Stimulated activated memory B cell treated with anti-CD40 and anti-IgM and Interleukin-4, amounts not matched to agents 10 μg/mL and 1 μg/mL and 100 μg/mL, for 72 hours (primary cell): ENCODE results near the gene CDCP1.
A peak's percentile ranks its signal among the peaks of the same experiment; 100 is the strongest.

Source experiments
- ATAC-seq: fragments of 150-1000 bp; cut with Tn5 transposase; 2 replicates; pipeline ENCODE4 v1.10.0; 2021
- H3K27ac Mint-ChIP-seq: one replicate; pipeline ENCODE4 v1.8.0; 2022; ENCODE audit warnings: mild to moderate bottlenecking, mixed read lengths
- H3K27me3 Mint-ChIP-seq: one replicate; pipeline ENCODE4 v1.8.0; 2022; ENCODE audit warnings: mixed read lengths
- H3K36me3 Mint-ChIP-seq: one replicate; pipeline ENCODE4 v1.8.0; 2022; ENCODE audit warnings: mixed read lengths
- H3K4me1 Mint-ChIP-seq: one replicate; pipeline ENCODE4 v1.8.0; 2022; ENCODE audit warnings: mixed read lengths
- H3K4me3 Mint-ChIP-seq: one replicate; pipeline ENCODE4 v1.8.0; 2022; ENCODE audit warnings: mild to moderate bottlenecking, moderate library complexity, mixed read lengths
- H3K9me3 Mint-ChIP-seq: one replicate; pipeline ENCODE4 v1.8.0; 2022; ENCODE audit warnings: mixed read lengths

CDCP1 gene

GRCh38 chr3:45145681-45146614 lies at the start of gene CDCP1:
TSS of gene CDCP1 (minus strand) at chr3:45146378. CDS start at chr3:45146287, 91 bp downstream.
- H3K27me3 Mint-ChIP-seq, result peaks cover 60% of the 10 kb centered on the region
- no peak within 1 kb of the TSS for H3K27ac Mint-ChIP-seq
- ATAC-seq, result peak; percentile 36

GRCh38 chr3:45194791-45195190 lies 48.6 kb upstream of the CDCP1 start:
- Mint-ChIP-seq H3K36me3 (no peaks in the 10 kb centered on the region), H3K27ac (no peak overlapping the region), H3K4me3 (no peak overlapping the region), H3K9me3 (no peaks in the 10 kb centered on the region), H3K4me1 (no peaks in the 10 kb centered on the region), H3K27me3 (peaks cover 28% of the 10 kb centered on the region)
- no peak for ATAC-seq

More at GRCh38 chr3:45145681-45146614, at the start of gene CDCP1:
- Mint-ChIP-seq H3K4me1 (peaks cover 28% of the 10 kb centered on the region), H3K36me3 (no peaks in the 10 kb centered on the region), H3K9me3 (peaks cover 9% of the 10 kb centered on the region), H3K4me3 (peak within 1 kb of the TSS; percentile 75)

GRCh38 chr3:45191924-45192417 lies 45.8 kb upstream of the CDCP1 start:
- no peak overlapping the region for H3K4me3 Mint-ChIP-seq
- ATAC-seq, result no peak

GRCh38 chr3:45191424-45191823 lies 45.2 kb upstream of the CDCP1 start:
- H3K4me1 Mint-ChIP-seq, result peaks cover 8% of the 10 kb centered on the region
- H3K27ac Mint-ChIP-seq, result no peak overlapping the region
- no peak for ATAC-seq
- H3K9me3 Mint-ChIP-seq, result no peaks in the 10 kb centered on the region
- no peak overlapping the region for H3K4me3 Mint-ChIP-seq
- no peaks in the 10 kb centered on the region for H3K36me3 Mint-ChIP-seq
- peaks cover 19% of the 10 kb centered on the region for H3K27me3 Mint-ChIP-seq

More at GRCh38 chr3:45191924-45192417, 45.8 kb upstream of the CDCP1 start:
- no peaks in the 10 kb centered on the region for H3K9me3 Mint-ChIP-seq
- no peaks in the 10 kb centered on the region for H3K36me3 Mint-ChIP-seq
- peaks cover 8% of the 10 kb centered on the region for H3K4me1 Mint-ChIP-seq
- peaks cover 14% of the 10 kb centered on the region for H3K27me3 Mint-ChIP-seq
- H3K27ac Mint-ChIP-seq, result no peak overlapping the region

GRCh38 chr3:45188719-45189659 lies 42.8 kb upstream of the CDCP1 start:
- Mint-ChIP-seq H3K27me3 (peaks cover 29% of the 10 kb centered on the region), H3K27ac (no peak overlapping the region), H3K9me3 (no peaks in the 10 kb centered on the region), H3K4me1 (peaks cover 8% of the 10 kb centered on the region), H3K4me3 (no peak overlapping the region), H3K36me3 (no peaks in the 10 kb centered on the region)
- ATAC-seq, result no peak

- Mint-ChIP-seq H3K4me1 (peaks cover 14% of the 10 kb centered on the region), H3K36me3 (no peaks in the 10 kb centered on the region), H3K9me3 (no peaks in the 10 kb centered on the region), H3K27me3 (peaks cover 37% of the 10 kb centered on the region), H3K4me3 (no peak overlapping the region), H3K27ac (no peak overlapping the region)
- ATAC-seq, result peak; percentile 85
Observed at GRCh38 chr3:45187694-45188141, 41.5 kb upstream of the CDCP1 start.

GRCh38 chr3:45186871-45187270 lies 40.7 kb upstream of the CDCP1 start:
- Mint-ChIP-seq H3K4me1 (peaks cover 14% of the 10 kb centered on the region), H3K9me3 (no peaks in the 10 kb centered on the region), H3K4me3 (no peak overlapping the region), H3K27ac (no peak overlapping the region), H3K36me3 (no peaks in the 10 kb centered on the region), H3K27me3 (peaks cover 43% of the 10 kb centered on the region)
- ATAC-seq, result no peak

- Mint-ChIP-seq H3K9me3 (no peaks in the 10 kb centered on the region), H3K27me3 (peaks cover 47% of the 10 kb centered on the region)
- ATAC-seq, result no peak
Observed at GRCh38 chr3:45185461-45185860, 39.3 kb upstream of the CDCP1 start.

GRCh38 chr3:45185052-45185451 lies 38.9 kb upstream of the CDCP1 start:
- H3K9me3 Mint-ChIP-seq, result no peaks in the 10 kb centered on the region
- H3K36me3 Mint-ChIP-seq, result no peaks in the 10 kb centered on the region
- H3K4me3 Mint-ChIP-seq, result no peak overlapping the region
- ATAC-seq, result no peak
- H3K27ac Mint-ChIP-seq, result no peak overlapping the region
- H3K4me1 Mint-ChIP-seq, result peaks cover 14% of the 10 kb centered on the region
- peaks cover 51% of the 10 kb centered on the region for H3K27me3 Mint-ChIP-seq

More at GRCh38 chr3:45185461-45185860, 39.3 kb upstream of the CDCP1 start:
- H3K4me1 Mint-ChIP-seq, result peaks cover 14% of the 10 kb centered on the region
- H3K27ac Mint-ChIP-seq, result no peak overlapping the region
- no peaks in the 10 kb centered on the region for H3K36me3 Mint-ChIP-seq
- H3K4me3 Mint-ChIP-seq, result no peak overlapping the region

GRCh38 chr3:45183872-45184262 lies 37.7 kb upstream of the CDCP1 start:
- no peak for ATAC-seq
- Mint-ChIP-seq H3K27me3 (peaks cover 63% of the 10 kb centered on the region), H3K4me3 (no peak overlapping the region), H3K27ac (no peak overlapping the region), H3K36me3 (no peaks in the 10 kb centered on the region), H3K9me3 (no peaks in the 10 kb centered on the region), H3K4me1 (peaks cover 14% of the 10 kb centered on the region)

- H3K4me3 Mint-ChIP-seq, result no peak overlapping the region
- no peak overlapping the region for H3K27ac Mint-ChIP-seq
- H3K9me3 Mint-ChIP-seq, result no peaks in the 10 kb centered on the region
- ATAC-seq, result no peak
- H3K36me3 Mint-ChIP-seq, result no peaks in the 10 kb centered on the region
- H3K4me1 Mint-ChIP-seq, result peaks cover 14% of the 10 kb centered on the region
- H3K27me3 Mint-ChIP-seq, result peaks cover 70% of the 10 kb centered on the region
Observed at GRCh38 chr3:45182915-45183871, 37.0 kb upstream of the CDCP1 start.

- H3K4me1 Mint-ChIP-seq, result peaks cover 6% of the 10 kb centered on the region
- H3K4me3 Mint-ChIP-seq, result no peak overlapping the region
- no peak for ATAC-seq
- peaks cover 79% of the 10 kb centered on the region for H3K27me3 Mint-ChIP-seq
- no peak overlapping the region for H3K27ac Mint-ChIP-seq
- H3K36me3 Mint-ChIP-seq, result no peaks in the 10 kb centered on the region
- no peaks in the 10 kb centered on the region for H3K9me3 Mint-ChIP-seq
Observed at GRCh38 chr3:45181496-45181895, 35.3 kb upstream of the CDCP1 start.

- no peaks in the 10 kb centered on the region for H3K9me3 Mint-ChIP-seq
- no peaks in the 10 kb centered on the region for H3K36me3 Mint-ChIP-seq
- H3K27ac Mint-ChIP-seq, result no peak overlapping the region
- H3K27me3 Mint-ChIP-seq, result peaks cover 76% of the 10 kb centered on the region
- H3K4me1 Mint-ChIP-seq, result peaks cover 6% of the 10 kb centered on the region
- no peak overlapping the region for H3K4me3 Mint-ChIP-seq
- no peak for ATAC-seq
Observed at GRCh38 chr3:45180899-45181298, 34.7 kb upstream of the CDCP1 start.

- peaks cover 6% of the 10 kb centered on the region for H3K4me1 Mint-ChIP-seq
- H3K4me3 Mint-ChIP-seq, result no peak overlapping the region
- no peaks in the 10 kb centered on the region for H3K9me3 Mint-ChIP-seq
- H3K27me3 Mint-ChIP-seq, result peaks cover 68% of the 10 kb centered on the region
- ATAC-seq, result no peak
- no peak overlapping the region for H3K27ac Mint-ChIP-seq
- no peaks in the 10 kb centered on the region for H3K36me3 Mint-ChIP-seq
Observed at GRCh38 chr3:45180051-45180450, 33.9 kb upstream of the CDCP1 start.
